DMS 273 (cell line): ENCODE results near the gene VPS25.

Experiments
- DNase-seq: peaks from one replicate; lab custom pipeline; 2025; ENCODE audit not compliant: unreplicated experiment; lab: John Stamatoyannopoulos, UW

VPS25 gene

GRCh38 chr17:42795061-42795460 lies 21.8 kb downstream of the VPS25 start:
- no peak for DNase-seq

- DNase-seq = no peak
Observed at GRCh38 chr17:42795465-42795864, 22.2 kb downstream of the VPS25 start.

GRCh38 chr17:42796066-42796758 lies 23.0 kb downstream of the VPS25 start:
- no peak for DNase-seq

- DNase-seq = peak; percentile 66
Observed at GRCh38 chr17:42797067-42798007, 24.1 kb downstream of the VPS25 start.

GRCh38 chr17:42798011-42798382 lies 24.7 kb downstream of the VPS25 start:
- peak; percentile 39 for DNase-seq

GRCh38 chr17:42798383-42799380 lies 25.4 kb downstream of the VPS25 start, which contains the start of the genes CNTD1 and COA3:
Gene CNTD1 (plus strand): TSS chr17:42798861. CDS start chr17:42799068, 207 bp downstream.
Gene COA3 (minus strand): TSS chr17:42798704. CDS start chr17:42798681, 23 bp downstream.
- peak; percentile 96 for DNase-seq

- no peak for DNase-seq
Observed at GRCh38 chr17:42803074-42803883, 30.0 kb downstream of the VPS25 start.

- DNase-seq = peak; percentile 18
Observed at GRCh38 chr17:42804918-42805367, 31.7 kb downstream of the VPS25 start.

GRCh38 chr17:42806249-42806648 lies 33.0 kb downstream of the VPS25 start:
- DNase-seq = no peak

GRCh38 chr17:42809250-42809649 lies 36.0 kb downstream of the VPS25 start:
- DNase-seq = no peak

GRCh38 chr17:42814633-42815399 lies 41.6 kb downstream of the VPS25 start:
- DNase-seq = no peak

- DNase-seq = no peak
Observed at GRCh38 chr17:42817866-42818265, 44.6 kb downstream of the VPS25 start.

GRCh38 chr17:42818379-42818778 lies 45.1 kb downstream of the VPS25 start:
- DNase-seq = no peak

- DNase-seq = peak; percentile 85
Observed at GRCh38 chr17:42819939-42820535, 46.8 kb downstream of the VPS25 start.

GRCh38 chr17:42821176-42821575 lies 47.9 kb downstream of the VPS25 start:
- no peak for DNase-seq

- DNase-seq = no peak
Observed at GRCh38 chr17:42827472-42827871, 54.2 kb downstream of the VPS25 start.
